Tibial nerve (tissue), 3 donors: ENCODE results near the gene PABPC1L2A.
"Not testable (repeated sequence)": the region's sequence is repeated elsewhere in the genome, so short reads cannot be mapped to it uniquely, and the experiment has no call there.

Experiments
- CTCF ChIP-seq, 5 experiments: fragments of 200-600 bp in 3 of 5; fragments of 450-650 bp in 2 of 5; sonication (generic) in 3 of 5; IDR thresholded peaks; one replicate each; pipeline ENCODE4 v1.5.1; 2016 to 2019; ENCODE audit warnings: antibody characterized with exemption in 5 of 5, mild to moderate bottlenecking in 3 of 5, moderate library complexity in 2 of 5
- POLR2A ChIP-seq, 2 donors: fragments of 450-650 bp; IDR thresholded peaks; one replicate each; pipeline ENCODE4 v1.6.1; 2017; ENCODE audit warnings: antibody characterized with exemption in 2 of 2, mild to moderate bottlenecking in 2 of 2, moderate library complexity in 2 of 2

- TF ChIP-seq POLR2A, CTCF (IDR thresholded peaks at IDR 0.05): not testable (repeated sequence)
Measured at GRCh38 chrX:73099505-73099904, 20.2 kb upstream of the PABPC1L2A start.
